ENCODE results near the gene KCTD5.

KCTD5 gene

GRCh38 chr16:2700786-2701185, 18.5 kb downstream of the KCTD5 start:
- Mint-ChIP-seq H3K27ac (no peak overlapping the region), H3K4me1 (no peaks in the 10 kb centered on the region), H3K36me3 (peaks cover 5% of the 10 kb centered on the region), H3K9me3 (no peaks in the 10 kb centered on the region), H3K27me3 (no peaks in the 10 kb centered on the region), H3K4me3 (no peak overlapping the region)

- Mint-ChIP-seq H3K4me3 (no peak overlapping the region), H3K4me1 (no peaks in the 10 kb centered on the region), H3K27ac (no peak overlapping the region), H3K36me3 (peaks cover 5% of the 10 kb centered on the region), H3K27me3 (no peaks in the 10 kb centered on the region), H3K9me3 (no peaks in the 10 kb centered on the region)
Measured at GRCh38 chr16:2701272-2701671, 18.9 kb downstream of the KCTD5 start.

GRCh38 chr16:2701713-2702437, 19.6 kb downstream of the KCTD5 start:
- no peak overlapping the region for H3K27ac Mint-ChIP-seq
- no peak overlapping the region for H3K4me3 Mint-ChIP-seq
- no peaks in the 10 kb centered on the region for H3K27me3 Mint-ChIP-seq
- no peaks in the 10 kb centered on the region for H3K4me1 Mint-ChIP-seq
- peaks cover 3% of the 10 kb centered on the region for H3K36me3 Mint-ChIP-seq
- H3K9me3 Mint-ChIP-seq, result no peaks in the 10 kb centered on the region

GRCh38 chr16:2702438-2702825, 20.1 kb downstream of the KCTD5 start:
- Mint-ChIP-seq H3K27me3 (no peaks in the 10 kb centered on the region), H3K27ac (no peak overlapping the region), H3K4me3 (no peak overlapping the region), H3K9me3 (no peaks in the 10 kb centered on the region), H3K36me3 (no peaks in the 10 kb centered on the region), H3K4me1 (no peaks in the 10 kb centered on the region)

- Mint-ChIP-seq H3K27ac (no peak overlapping the region), H3K4me3 (no peak overlapping the region), H3K27me3 (no peaks in the 10 kb centered on the region), H3K9me3 (no peaks in the 10 kb centered on the region), H3K36me3 (peaks cover under 1% of the 10 kb centered on the region), H3K4me1 (no peaks in the 10 kb centered on the region)
Measured at GRCh38 chr16:2702871-2703745, 20.8 kb downstream of the KCTD5 start.

- no peaks in the 10 kb centered on the region for H3K9me3 Mint-ChIP-seq
- peaks cover 3% of the 10 kb centered on the region for H3K36me3 Mint-ChIP-seq
- H3K4me3 Mint-ChIP-seq, result no peak overlapping the region
- H3K27ac Mint-ChIP-seq, result no peak overlapping the region
- H3K27me3 Mint-ChIP-seq, result no peaks in the 10 kb centered on the region
- no peaks in the 10 kb centered on the region for H3K4me1 Mint-ChIP-seq
Measured at GRCh38 chr16:2704166-2704982, 22.1 kb downstream of the KCTD5 start.

GRCh38 chr16:2704983-2705275, 22.6 kb downstream of the KCTD5 start:
- no peak overlapping the region for H3K4me3 Mint-ChIP-seq

GRCh38 chr16:2705351-2705750, 23.0 kb downstream of the KCTD5 start:
- Mint-ChIP-seq H3K9me3 (no peaks in the 10 kb centered on the region), H3K27ac (no peak overlapping the region), H3K36me3 (peaks cover 3% of the 10 kb centered on the region), H3K4me3 (no peak overlapping the region), H3K4me1 (no peaks in the 10 kb centered on the region), H3K27me3 (no peaks in the 10 kb centered on the region)

More at GRCh38 chr16:2704983-2705275, 22.6 kb downstream of the KCTD5 start:
- no peaks in the 10 kb centered on the region for H3K27me3 Mint-ChIP-seq
- peaks cover 3% of the 10 kb centered on the region for H3K36me3 Mint-ChIP-seq
- H3K27ac Mint-ChIP-seq, result no peak overlapping the region
- no peaks in the 10 kb centered on the region for H3K4me1 Mint-ChIP-seq
- H3K9me3 Mint-ChIP-seq, result no peaks in the 10 kb centered on the region

GRCh38 chr16:2706085-2706484, 23.8 kb downstream of the KCTD5 start:
- Mint-ChIP-seq H3K9me3 (no peaks in the 10 kb centered on the region), H3K4me3 (no peak overlapping the region)

GRCh38 chr16:2706611-2707311, 24.4 kb downstream of the KCTD5 start:
- no peak overlapping the region for H3K27ac Mint-ChIP-seq
- no peaks in the 10 kb centered on the region for H3K4me1 Mint-ChIP-seq
- no peaks in the 10 kb centered on the region for H3K27me3 Mint-ChIP-seq
- H3K9me3 Mint-ChIP-seq, result no peaks in the 10 kb centered on the region
- H3K4me3 Mint-ChIP-seq, result no peak overlapping the region
- peaks cover 3% of the 10 kb centered on the region for H3K36me3 Mint-ChIP-seq

More at GRCh38 chr16:2706085-2706484, 23.8 kb downstream of the KCTD5 start:
- Mint-ChIP-seq H3K4me1 (no peaks in the 10 kb centered on the region), H3K36me3 (peaks cover 3% of the 10 kb centered on the region), H3K27me3 (no peaks in the 10 kb centered on the region), H3K27ac (no peak overlapping the region)

GRCh38 chr16:2707368-2708289, 25.3 kb downstream of the KCTD5 start:
- no peak overlapping the region for H3K4me3 Mint-ChIP-seq
- H3K27me3 Mint-ChIP-seq, result no peaks in the 10 kb centered on the region
- H3K9me3 Mint-ChIP-seq, result no peaks in the 10 kb centered on the region
- H3K36me3 Mint-ChIP-seq, result peaks cover 3% of the 10 kb centered on the region
- no peaks in the 10 kb centered on the region for H3K4me1 Mint-ChIP-seq
- no peak overlapping the region for H3K27ac Mint-ChIP-seq

- Mint-ChIP-seq H3K9me3 (no peaks in the 10 kb centered on the region), H3K27me3 (no peaks in the 10 kb centered on the region), H3K27ac (no peak overlapping the region)
Measured at GRCh38 chr16:2708290-2708639, 25.9 kb downstream of the KCTD5 start.

GRCh38 chr16:2708955-2709587, 26.7 kb downstream of the KCTD5 start:
- no peak overlapping the region for H3K27ac Mint-ChIP-seq
- H3K27me3 Mint-ChIP-seq, result no peaks in the 10 kb centered on the region
- no peaks in the 10 kb centered on the region for H3K4me1 Mint-ChIP-seq
- peaks cover 3% of the 10 kb centered on the region for H3K36me3 Mint-ChIP-seq
- H3K4me3 Mint-ChIP-seq, result no peak overlapping the region
- no peaks in the 10 kb centered on the region for H3K9me3 Mint-ChIP-seq

More at GRCh38 chr16:2708290-2708639, 25.9 kb downstream of the KCTD5 start:
- Mint-ChIP-seq H3K4me3 (no peak overlapping the region), H3K36me3 (peaks cover 3% of the 10 kb centered on the region), H3K4me1 (no peaks in the 10 kb centered on the region)

- H3K36me3 Mint-ChIP-seq, result peaks cover 3% of the 10 kb centered on the region
- no peak overlapping the region for H3K27ac Mint-ChIP-seq
- H3K4me3 Mint-ChIP-seq, result no peak overlapping the region
Measured at GRCh38 chr16:2709588-2709984, 27.3 kb downstream of the KCTD5 start.

More at GRCh38 chr16:2709588-2709984, 27.3 kb downstream of the KCTD5 start:
- H3K27me3 Mint-ChIP-seq, result no peaks in the 10 kb centered on the region
- H3K4me1 Mint-ChIP-seq, result no peaks in the 10 kb centered on the region
- no peaks in the 10 kb centered on the region for H3K9me3 Mint-ChIP-seq
